Hematopoietic multipotent progenitor cell treated with erythropoietin and hydrocortisone succinate and interleukin-3 and kit ligand, for 15 days (in vitro differentiated cells): ENCODE results near the gene FBXO2.

ENCODE experiments used
- DNase-seq: peaks from one replicate; pipeline ENCODE4 v3.0.0-alpha.2; 2015; ENCODE audit warnings: low spot score

Gene FBXO2

DNA sequence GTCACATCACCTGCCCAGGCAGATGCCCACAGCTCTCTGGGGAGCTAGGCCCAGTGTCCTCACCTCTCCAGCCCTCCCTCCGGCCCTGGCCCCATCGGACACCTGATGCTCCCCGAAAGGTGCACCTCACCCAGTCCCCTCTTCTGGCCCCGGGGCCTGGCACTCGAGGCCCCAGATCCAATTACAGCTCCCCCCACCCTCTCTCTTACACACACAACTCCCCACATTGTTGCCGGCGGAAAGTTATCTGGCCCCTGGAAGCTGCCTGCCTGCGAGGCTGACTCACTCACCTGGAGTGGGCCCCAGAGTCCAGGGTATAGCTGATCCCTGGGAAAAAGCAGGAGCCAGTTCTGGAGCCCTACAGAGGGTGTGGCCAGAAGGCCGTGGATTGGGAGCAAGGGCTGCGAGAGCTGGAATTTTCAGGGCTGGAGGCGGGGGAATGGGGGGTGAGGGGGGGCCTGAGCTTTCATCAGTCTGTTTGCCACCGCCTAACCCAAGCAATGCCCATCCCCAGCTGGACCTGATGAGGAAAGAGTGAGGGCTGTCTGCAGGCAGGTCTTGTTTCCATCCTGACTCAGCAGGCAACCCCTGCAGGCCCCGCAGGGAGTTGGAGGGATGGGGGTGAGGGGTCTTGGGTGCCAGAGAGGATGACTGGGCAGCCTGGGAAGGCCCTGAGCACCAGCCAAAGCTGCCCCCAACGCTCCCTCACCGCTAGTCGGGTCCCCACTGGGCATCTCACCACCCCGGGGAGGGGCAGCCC, 948 bp downstream of the FBXO2 start:
- DNase-seq = no peak

DNA sequence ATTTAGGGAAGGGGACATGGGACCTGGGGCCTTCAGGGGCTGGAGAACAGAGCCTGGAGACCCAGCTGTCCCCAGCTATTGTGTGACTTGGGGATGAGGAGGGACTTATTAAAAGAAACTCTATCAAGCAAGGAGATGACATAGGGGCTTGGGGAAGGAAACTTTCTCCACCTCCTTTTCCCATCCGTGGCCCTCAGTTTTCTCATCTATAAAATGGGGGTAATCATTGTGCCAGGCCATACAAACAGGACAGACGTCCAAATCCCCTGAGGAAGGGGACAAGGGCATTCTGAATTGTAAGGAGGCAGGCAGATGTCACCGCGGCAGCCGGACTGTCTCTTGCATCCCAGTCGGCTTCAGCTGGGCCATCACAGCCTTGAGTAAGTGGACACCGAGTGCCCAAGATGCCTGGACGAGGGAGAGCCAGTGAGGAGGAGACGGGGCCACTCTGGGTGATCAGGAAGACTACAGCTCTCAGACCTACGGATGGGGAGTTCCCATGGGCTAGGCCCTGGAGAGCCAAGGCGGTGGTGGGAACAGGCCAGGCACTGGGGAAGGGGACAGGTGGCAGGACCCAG, 1.9 kb downstream of the FBXO2 start:
- no peak for DNase-seq

DNA sequence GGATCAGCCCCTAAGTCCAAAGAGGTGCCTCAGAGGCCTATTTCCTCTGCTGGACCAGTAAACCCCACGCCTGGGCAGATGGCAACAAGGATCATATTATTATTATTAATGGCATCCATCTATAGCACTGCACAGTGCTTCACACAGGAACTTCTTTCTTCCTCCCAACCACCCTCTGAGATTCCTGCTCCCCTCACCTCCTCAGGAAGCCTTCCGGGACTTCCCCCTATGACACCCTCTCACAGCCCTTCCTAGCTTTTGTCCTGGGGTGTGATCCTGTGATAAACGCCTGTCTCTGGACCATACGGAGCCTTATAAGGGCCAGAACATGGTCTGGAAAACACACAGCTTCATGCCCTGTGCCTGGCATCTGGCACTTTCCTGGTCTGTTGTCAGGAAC, 3.2 kb downstream of the FBXO2 start:
- no peak for DNase-seq

DNA sequence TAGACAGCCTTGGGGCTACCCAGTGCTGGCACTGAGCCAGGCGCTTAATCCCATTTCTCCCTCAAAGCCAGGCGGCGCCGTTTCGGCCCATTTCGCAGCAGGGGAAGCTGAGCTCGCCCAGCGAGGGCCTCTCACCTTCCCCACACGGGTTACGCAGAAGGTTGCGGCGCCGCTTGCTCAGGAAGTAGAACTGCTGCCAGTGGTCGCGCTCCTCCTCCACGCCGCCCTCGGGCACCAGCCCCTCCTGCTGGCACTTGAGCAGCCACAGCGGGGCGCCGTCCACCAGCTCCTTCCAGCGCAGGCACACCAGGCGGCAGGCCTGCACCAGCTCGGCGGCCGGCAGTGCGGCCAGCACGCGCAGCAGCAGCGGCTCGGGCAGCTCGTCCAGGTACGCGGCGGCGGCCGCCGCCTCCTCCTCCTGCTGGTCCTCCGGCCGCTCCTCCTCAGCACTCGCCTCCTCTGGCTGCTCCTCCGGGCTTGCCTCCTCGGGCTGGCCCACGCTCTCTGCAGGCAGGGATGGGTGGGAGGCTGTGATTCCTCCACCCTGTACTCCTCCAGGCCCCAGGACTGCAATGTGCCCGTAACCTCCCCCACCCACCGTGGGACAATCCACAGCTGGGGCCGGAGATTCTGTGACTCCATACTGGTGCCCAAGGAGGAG, 3.8 kb downstream of the FBXO2 start:
- peak; percentile 28 for DNase-seq

DNA sequence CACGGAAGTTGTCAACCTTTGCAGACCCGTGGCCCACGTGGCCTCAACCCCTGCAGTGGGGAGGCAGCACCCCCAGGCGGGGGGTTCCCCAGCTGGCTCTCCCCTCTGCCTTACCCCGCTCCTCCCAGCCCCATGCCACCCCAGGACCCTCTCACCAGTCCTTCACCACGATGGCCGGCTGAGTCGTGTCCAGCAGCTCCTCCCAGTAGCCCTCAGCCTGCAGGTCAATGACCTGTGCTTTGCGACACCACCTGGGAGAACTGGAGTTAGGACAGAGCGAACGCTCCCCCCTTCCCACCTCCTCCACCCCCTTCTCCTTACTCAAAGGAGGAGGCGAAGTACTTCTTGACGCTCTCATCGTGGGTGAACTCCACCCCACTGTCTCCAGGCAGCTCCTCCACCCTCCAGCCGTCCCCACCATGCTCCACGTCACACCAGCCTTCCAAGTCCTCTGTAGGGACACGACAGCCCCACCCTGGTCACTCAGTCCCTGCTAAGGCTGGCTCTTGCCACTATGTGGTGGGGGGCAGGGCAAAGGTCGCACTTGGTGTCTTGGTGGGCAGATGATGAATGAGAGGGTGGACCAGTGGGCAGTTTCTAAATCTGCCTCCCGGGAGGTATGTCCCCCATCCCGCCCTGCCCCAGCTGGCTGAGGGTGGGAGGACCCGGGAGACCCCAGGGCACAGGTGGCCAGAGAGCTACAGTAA, 4.5 kb downstream of the FBXO2 start:
- no peak for DNase-seq

DNA sequence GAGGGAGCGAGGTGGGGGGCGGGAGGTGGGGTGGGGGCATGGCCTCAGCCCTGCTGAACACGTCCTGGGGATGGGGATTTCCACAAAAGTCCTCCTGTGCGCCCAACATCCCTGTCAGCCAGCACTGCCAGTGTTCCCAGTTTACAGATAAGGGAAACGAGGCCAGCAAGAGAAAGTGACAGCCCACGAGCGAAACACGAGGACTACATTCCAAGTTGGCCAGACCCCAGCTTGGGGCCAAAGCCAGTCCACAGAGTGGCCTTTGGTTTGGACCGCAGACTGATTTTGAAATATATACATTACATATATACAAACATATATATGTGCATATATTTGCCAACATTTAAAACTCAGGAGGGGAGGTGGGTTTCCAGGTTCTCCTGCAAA, 5.0 kb downstream of the FBXO2 start:
- DNase-seq = no peak

DNA sequence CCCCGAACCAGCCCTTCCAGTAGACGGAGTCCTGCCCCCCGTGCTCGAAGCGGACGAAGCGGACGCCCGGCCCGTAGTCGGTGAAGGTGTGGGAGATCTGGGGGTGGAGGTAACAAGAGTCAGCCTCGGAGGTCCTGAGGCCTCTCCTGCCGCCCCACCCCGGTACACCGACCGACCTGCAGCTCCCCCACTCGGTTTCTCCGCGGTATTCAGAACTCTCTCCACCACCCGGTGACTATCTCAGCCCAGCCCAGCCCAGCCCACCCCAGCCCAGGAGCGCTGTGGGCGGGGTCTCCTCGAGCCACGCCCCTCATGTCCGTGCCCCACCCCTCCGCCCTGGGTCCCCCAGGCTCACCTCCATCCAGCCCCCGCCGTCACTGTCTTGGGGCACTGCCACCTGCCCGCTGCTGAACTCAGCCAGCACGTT, 5.5 kb downstream of the FBXO2 start:
- DNase-seq = peak; percentile 26

DNA sequence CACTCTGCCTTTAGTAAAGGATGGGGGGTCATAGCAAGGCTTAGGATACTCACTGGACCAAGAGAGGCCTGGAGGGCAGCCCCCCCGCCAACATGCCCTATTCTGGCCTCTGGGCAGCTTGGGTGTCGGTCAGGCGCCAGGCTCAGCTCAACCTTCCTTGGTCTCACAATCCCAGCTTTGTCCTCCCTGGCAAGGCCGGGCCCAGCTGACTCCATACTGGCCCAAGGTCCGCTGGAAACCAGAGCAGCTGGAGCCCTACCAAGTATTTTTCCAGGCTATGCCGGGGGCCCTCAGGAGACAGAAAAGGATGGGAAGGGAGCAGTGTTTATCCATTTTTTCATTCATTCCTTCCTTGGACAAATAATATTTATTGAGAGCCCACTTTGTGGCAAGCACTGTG, 6.2 kb downstream of the FBXO2 start:
- DNase-seq = no peak

DNA sequence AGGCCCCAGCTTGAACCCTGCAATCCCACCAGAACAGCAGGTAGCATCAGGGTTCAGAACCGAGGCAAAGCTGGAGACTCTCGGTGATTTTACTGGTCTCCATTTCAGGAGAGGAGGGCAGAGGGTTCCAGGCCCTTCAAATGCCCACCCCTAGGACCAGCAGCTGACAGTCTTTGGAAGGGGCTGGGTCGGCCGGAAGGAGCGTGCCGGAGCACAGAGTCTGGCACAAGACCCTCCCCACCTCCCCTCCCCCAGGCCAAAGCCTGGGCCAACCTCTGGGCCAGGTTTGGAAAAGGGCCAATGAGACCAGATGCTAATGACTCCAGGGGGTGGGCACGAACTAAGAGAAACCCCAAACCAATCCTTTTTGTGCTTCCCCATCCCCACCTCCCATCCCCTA, 6.9 kb downstream of the FBXO2 start:
- DNase-seq = no peak

DNA sequence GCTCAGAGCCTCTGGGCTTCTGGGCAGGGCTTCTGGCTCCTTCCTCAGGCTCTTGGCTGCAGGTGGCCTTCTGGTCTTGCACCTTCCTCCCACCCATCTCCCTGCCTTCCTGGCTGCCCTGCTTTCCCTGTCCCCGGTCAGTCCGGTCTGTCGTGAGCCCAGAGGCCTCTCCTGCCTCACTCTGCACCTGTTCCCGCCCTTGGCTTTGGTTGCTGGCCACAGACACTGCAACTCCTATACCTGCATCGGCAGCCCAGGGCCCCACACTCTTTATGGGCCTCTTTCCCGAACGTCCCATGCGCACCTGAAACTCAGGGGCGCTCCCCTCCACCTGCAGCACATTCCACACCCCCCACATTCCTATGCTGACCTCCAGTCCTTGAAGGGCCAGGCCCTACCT, 7.9 kb downstream of the FBXO2 start:
- no peak for DNase-seq

DNA sequence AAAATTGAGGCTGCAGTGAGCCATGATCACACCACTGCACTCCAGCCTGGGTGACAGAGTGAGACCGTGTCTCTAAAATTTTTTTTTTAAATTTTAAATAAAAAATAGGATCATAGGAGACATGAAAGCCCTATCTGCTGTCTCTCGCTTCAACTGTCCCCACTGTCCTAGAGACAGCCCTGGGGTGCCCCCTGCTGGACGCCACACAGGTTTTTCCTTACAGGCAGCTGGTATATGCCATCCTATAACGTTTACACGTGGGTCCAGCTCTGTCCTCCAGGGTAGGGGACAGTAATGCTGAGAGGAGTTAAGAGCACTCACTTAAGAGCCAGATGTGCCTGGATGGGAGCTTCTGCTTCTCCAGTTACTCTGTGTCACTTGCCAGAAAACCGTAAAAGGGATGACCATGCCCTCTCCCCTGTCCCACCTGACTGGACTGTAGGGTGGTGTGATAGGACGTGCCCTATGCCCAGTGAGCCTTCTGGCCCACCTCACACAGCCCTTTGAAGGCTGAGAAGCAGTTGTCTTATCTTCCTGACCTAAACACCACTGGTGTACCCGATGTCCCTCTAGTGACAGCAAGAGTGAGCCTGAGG, 8.5 kb downstream of the FBXO2 start:
- DNase-seq = peak; percentile 75

DNA sequence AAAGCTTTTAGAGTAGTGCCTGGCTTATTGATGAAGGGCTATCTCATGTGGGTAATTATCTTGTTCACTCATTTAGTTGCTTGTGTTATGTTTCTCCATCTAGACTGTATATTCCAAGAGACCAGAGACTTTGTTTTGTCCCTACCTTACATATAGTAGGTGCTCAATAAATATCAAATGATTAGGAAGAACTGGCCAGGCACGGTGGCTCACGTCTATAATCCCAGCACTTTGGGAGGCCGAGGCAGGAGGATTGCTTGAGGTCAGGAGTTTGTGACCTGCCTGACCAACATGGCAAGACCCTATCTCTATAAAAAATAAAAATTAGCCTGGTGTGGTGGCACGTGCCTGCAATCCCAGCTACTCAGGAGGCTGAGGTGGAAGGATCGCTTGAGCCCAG, 9.0 kb downstream of the FBXO2 start:
- no peak for DNase-seq

DNA sequence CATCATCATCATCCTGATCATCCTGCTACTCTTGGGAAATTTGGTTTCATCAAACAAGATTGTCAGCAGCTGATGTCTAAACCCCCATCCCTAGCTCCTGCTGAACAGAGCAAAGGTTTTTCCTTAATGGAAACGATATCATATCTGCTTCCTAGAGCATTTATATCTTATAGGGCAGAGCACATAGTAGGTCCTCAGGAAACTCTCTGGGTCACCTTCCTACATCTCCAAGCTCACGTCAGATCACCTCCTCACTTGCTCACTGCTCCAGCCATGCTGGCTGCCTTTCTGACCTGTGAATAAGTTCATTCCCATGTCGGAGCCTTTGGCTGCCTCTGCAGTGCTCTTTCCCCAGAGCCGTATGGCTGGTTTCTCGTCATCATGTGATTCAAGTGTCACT, 10.4 kb downstream of the FBXO2 start:
- DNase-seq = no peak

DNA sequence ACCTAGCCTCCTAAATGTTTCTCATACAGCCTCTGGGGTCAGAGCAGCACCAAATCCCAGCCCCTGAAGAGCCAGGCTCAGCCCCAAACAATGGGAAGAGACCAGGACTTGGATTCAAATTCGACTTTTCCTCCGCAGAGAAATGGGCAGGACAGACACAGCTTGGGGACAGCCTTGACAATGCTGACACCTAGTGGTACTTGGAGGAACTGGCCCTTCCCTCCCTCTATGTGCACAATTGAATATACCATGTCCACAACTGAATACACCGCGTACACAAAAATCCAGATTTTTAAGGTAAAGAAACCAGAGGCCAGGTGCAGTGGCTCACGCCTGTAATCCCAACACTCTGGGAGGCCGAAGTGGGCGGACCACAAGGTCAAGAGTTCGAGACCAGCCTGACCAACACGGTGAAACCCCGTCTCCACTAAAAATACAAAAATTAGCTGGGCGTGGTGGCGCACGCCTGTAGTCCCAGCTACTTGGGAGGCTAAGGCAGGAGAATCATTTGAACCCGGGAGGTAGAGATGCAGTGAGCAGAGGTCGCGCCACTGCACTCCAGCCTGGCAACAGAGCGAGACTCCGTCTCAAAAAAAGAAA, 11.7 kb downstream of the FBXO2 start:
- peak; percentile 71 for DNase-seq

DNA sequence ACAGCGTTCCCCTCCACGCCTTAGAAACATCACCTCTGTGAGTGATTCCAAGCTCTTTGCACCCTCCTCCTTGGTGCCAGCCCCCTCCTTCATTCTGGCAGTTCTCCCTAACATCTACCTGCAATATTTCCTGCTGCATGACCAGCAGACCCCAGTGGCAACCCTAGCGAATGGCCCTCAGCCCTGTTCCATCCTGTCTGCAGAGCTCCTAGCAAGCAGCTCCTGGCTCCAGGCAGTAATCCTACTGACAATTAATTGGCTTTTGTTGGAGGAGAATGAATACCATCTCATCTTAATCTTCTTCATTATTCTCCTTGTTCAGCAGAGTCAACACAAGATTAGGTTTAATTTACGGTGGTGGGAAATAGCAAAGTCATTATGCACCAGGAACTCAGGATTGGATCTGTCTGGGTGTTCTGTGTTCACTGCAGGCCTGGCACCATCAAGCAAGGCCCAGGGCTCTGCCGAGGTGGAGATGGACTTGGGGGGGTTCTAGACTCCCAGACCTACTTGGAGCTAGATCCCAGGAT, 12.4 kb downstream of the FBXO2 start:
- DNase-seq = no peak

DNA sequence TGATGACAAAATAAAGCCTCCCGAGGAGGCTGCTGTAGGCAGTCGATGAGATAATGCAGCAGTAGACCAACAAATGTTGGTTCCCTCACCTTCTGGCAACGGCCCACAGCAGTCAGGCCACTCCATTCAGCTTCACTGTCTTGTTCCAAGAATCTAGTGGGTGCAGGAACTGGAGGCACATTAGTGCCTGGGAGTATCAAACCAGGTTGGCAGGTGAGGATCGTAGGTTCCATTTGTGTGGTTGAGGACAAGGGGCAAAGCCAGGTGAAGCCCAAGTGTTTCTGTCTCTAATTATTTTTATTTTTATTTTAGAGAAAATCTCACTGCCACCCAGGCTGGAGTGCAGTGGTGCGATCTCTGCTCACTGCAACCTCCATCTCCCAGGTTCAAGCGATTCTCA, 13.3 kb downstream of the FBXO2 start:
- DNase-seq = no peak

DNA sequence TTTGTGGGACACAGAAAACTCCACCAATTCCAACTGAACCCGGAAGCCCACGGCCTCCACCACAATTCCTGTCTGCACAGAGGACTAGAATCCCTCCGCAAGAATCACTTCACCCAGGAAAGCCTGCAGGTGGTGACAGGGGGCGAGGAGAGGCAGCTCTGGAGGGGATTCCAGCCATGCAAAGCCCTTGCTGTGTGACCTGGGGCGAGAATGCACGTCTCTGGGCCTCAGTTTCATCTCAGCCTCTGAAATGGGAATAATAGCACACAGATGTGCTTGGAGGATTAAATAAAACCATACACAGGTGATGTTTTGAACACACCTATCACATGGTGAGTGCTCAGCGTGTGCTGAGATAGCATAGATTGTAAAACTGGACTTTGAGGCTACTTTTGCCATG, 14.1 kb downstream of the FBXO2 start:
- no peak for DNase-seq

DNA sequence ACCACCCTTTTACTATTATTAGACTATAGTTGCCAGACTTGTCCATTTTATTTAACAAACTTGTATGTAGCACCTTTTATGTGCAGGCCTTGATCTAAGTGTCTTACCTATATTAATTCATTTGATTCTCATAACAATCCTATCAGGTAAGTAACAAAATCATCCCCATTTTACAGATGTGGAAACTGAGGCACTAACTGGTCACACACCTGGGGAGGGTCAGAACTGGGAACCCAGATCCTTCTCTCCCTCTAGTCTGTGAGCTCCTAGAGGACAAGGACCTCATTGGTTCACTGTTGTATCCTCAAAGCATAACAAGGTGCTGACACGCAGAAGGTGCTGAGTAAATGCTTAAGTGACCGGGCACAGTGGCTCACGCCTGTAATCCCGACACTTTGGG, 14.9 kb downstream of the FBXO2 start:
- DNase-seq = no peak

DNA sequence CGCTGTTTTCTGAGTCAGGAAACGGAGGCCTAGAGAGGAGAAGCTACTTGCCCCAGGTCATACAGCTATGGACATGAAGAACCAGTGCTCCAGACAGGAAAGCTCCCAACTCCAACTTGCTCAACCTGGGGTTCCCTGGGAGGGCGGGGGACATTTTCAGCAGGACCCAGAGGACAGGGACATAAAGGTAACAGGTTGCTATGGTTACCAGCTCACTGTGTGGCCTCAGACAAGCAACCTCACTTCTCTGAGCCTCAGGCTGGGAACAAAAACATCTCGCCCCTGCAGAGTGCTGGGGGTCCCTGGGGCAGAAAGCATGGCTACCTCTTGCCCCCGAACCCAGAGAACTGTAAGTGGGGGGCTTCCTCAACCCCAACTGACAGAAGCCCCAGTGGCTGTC, 16.1 kb downstream of the FBXO2 start:
- DNase-seq = no peak

DNA sequence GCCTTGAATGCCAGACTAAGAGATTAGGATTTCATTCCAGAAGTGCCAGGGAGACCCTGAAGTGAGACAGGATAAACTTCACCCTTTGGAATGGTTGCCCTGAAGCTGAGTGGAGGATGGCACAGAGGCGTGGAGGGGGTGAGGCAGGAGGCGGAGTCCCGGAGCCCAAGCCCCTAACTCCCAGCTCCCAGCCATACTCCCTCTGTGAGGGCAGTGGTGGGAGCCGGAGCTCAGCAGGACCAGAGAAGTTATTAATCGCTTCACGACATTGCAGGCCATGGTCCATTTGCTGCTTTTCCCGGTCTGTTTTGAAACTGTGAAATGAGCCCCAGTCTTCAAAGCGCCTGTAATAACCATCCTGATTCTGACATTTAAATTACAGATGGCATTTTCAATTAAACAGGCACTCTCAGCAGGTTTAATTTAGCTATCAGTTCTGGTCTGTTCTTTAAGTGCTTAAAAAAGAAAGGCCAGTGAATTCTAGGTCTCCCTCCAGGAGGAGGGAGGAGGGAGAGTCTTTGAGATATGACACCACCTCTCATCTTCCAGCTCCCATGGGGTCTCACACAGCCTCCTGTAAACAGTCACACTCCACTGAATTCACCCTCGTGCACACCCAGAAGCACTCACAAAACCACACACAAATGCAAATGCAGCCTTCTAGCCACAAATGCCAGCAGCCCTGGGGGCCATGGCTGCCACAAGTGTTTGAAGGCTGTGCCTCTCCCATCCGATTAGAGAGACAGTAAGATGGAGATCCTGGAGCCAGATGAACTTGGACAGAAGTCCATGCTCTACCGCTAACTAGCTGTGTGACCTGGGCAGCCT, 19.6 kb downstream of the FBXO2 start:
- DNase-seq = no peak
